Fibroblast of the aortic adventitia (primary cell): ENCODE data around the gene HINFP. TPM values are rescaled to one million over a fixed set of nuclear protein-coding genes. Genes with fewer than 3 reads are reported as not detected.
"Not testable (repeated sequence)": the region's sequence is repeated elsewhere in the genome, so short reads cannot be mapped to it uniquely, and the experiment has no call there.

Experiments used
- DNase-seq: peaks from one replicate; pipeline ENCODE4 v3.0.0-alpha.2; 2010; ENCODE audit warnings: low read depth
- H3K4me3 ChIP-seq: 2 replicates; pipeline ENCODE4 v1.5.1; 2011; ENCODE audit warnings: low read depth, mild to moderate bottlenecking, control low read depth, low read length, moderate library complexity
- CTCF ChIP-seq: IDR thresholded peaks from 2 replicates; pipeline ENCODE4 v1.5.1; 2011; ENCODE audit warnings: mild to moderate bottlenecking, low read length, control low read depth, inconsistent platforms; ENCODE audit not compliant: insufficient read depth
- total RNA-seq: library from RNA; depleted of rRNA; stranded (reverse); fragments of >200 nt; gene quantifications from 2 replicates; pipeline ENCODE4 v1.2.3, GENCODE V29; 2012; ENCODE audit warnings: low replicate concordance

The HINFP gene
- total RNA-seq, 1 donor: 19.1 TPM

GRCh38 chr11:119178166-119178680 lies 56.8 kb downstream of the HINFP start:
- TF ChIP-seq CTCF: no peak
- DNase-seq: no peak

GRCh38 chr11:119179342-119179741 lies 58.0 kb downstream of the HINFP start:
- DNase-seq: no peak
- no peak for TF ChIP-seq CTCF
- no peak overlapping the region for H3K4me3 ChIP-seq

More at GRCh38 chr11:119178166-119178680, 56.8 kb downstream of the HINFP start:
- no peak overlapping the region for H3K4me3 ChIP-seq

- no peak overlapping the region for H3K4me3 ChIP-seq
- TF ChIP-seq CTCF: no peak
- no peak for DNase-seq
Measured at GRCh38 chr11:119179983-119180382, 58.6 kb downstream of the HINFP start.

GRCh38 chr11:119180729-119181676 lies 59.6 kb downstream of the HINFP start:
- TF ChIP-seq CTCF: no peak
- H3K4me3 ChIP-seq: no peak overlapping the region
- no peak for DNase-seq

GRCh38 chr11:119181677-119182412 lies 60.5 kb downstream of the HINFP start:
- no peak for DNase-seq
- no peak overlapping the region for H3K4me3 ChIP-seq
- no peak for TF ChIP-seq CTCF

- not testable (repeated sequence) for DNase-seq, H3K4me3 ChIP-seq
Measured at GRCh38 chr11:119184399-119184798, 63.0 kb downstream of the HINFP start.

Other genes with a start within 250 kb of the HINFP start
- gene CXCR5, start 237.7 kb upstream of the HINFP start, total RNA-seq: not detected in 2 replicates
- 17.7 and 19.5 TPM in 2 replicates for gene BCL9L, start 195.7 kb upstream of the HINFP start, total RNA-seq
- not detected in 2 replicates for gene UPK2, start 165.3 kb upstream of the HINFP start, total RNA-seq
- gene FOXR1, start 149.8 kb upstream of the HINFP start, total RNA-seq: not detected in 2 replicates
- 30.9 and 63.4 TPM in 2 replicates for gene CENATAC, start 123.4 kb upstream of the HINFP start, total RNA-seq
- gene RPS25, start 103.2 kb upstream of the HINFP start, total RNA-seq: 796 and 2,500 TPM in 2 replicates
- 61.2 and 79.9 TPM in 2 replicates for gene TRAPPC4, start 102.8 kb upstream of the HINFP start, total RNA-seq
- 13.4 and 15.5 TPM in 2 replicates for gene SLC37A4, start 90.7 kb upstream of the HINFP start, total RNA-seq
- gene HYOU1, start 64.4 kb upstream of the HINFP start, total RNA-seq: 117 and 126 TPM in 2 replicates
- gene VPS11, start 53.8 kb upstream of the HINFP start, total RNA-seq: 16.8 and 29.4 TPM in 2 replicates
- gene HMBS, start 36.7 kb upstream of the HINFP start, total RNA-seq: 5.3 and 14.9 TPM in 2 replicates
- 7.0 and 30.5 TPM in 2 replicates for gene DPAGT1, start 19.7 kb upstream of the HINFP start, total RNA-seq
- gene C2CD2L, start 14.2 kb upstream of the HINFP start, total RNA-seq: 2.6 and 4.9 TPM in 2 replicates
- gene ABCG4, start 27.5 kb downstream of the HINFP start, total RNA-seq: 0.08 TPM in 1 of 2 replicates, not detected in the other
- gene NLRX1, start 47.1 kb downstream of the HINFP start, total RNA-seq: 16.5 and 18.3 TPM in 2 replicates
- gene NHERF4, start 63.9 kb downstream of the HINFP start, total RNA-seq: not detected in 2 replicates
- gene CBL, start 84.8 kb downstream of the HINFP start, total RNA-seq: 4.0 and 11.4 TPM in 2 replicates
- 2.2 and 52.1 TPM in 2 replicates for gene MCAM, start 195.6 kb downstream of the HINFP start, total RNA-seq
- 4.7 and 7.1 TPM in 2 replicates for gene RNF26, start 212.9 kb downstream of the HINFP start, total RNA-seq
- gene C1QTNF5, start 219.3 kb downstream of the HINFP start, total RNA-seq: 5.3 and 90.8 TPM in 2 replicates
- gene MFRP, start 225.1 kb downstream of the HINFP start, total RNA-seq: 0.08 TPM in 1 of 2 replicates, not detected in the other